Right ventricle myocardium inferior (tissue), 1 donor: ENCODE measurements around the gene MYH7B. TPM values are rescaled to one million over a fixed set of nuclear protein-coding genes. Genes with fewer than 3 reads are reported as not detected.
A peak's percentile ranks its signal among the peaks of the same experiment; 100 is the strongest.

ENCODE experiments used
- ATAC-seq: fragments of 200-7000 bp; cut with Tn5 transposase; one replicate; pipeline ENCODE4 v1.9.1; 2020; ENCODE audit warnings: mild to moderate bottlenecking, moderate library complexity
- DNase-seq: peaks from one replicate; pipeline ENCODE4 v3.0.0; 2021; ENCODE audit errors: missing footprints
- intact Hi-C: fragments of 100-400 bp; cut with DNase I; formaldehyde crosslinking; loops from one replicate; pipeline ENCODE4 v1.11.0; 2022
- total RNA-seq: library from RNA; stranded (reverse); fragmentation: NEBNext Ultra II Directional; extraction: Animal tissue kit (Norgen Biotek cat#: 25700); gene quantifications from one replicate; pipeline ENCODE4 v1.2.1, GENCODE V29; 2021
- donor health status: DM: no; HTN: yes; CAD: no; lungs with severe emphysema.

The MYH7B gene
- total RNA-seq, 1 donor from 2014 or later: 230 TPM

DNA sequence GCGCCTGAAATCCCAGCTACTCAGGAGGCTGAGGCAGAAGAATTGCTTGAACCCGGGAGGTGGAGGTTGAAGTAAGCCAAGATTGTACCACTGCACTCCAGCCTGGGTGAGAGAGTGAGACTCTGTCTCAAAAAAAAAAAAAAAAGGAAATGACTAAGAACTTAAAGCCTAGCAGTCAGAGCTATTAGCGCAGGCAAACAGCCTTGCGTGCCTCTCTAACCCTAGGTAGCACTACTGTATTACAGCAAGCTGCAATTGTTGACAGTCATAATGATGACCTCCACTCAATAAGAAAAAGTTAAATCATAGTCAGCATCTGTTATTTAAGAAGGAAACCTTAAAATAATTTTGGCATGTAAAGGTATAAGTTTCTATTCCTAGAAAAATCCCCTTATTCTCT lies 14.4 kb upstream of the MYH7B start:
- ATAC-seq: no peak
- intact Hi-C loops: loop anchor here (5.0 kb wide), 1 partner anchor 34 kb away; no protein-coding TSS in a partner anchor
- no peak for DNase-seq

DNA sequence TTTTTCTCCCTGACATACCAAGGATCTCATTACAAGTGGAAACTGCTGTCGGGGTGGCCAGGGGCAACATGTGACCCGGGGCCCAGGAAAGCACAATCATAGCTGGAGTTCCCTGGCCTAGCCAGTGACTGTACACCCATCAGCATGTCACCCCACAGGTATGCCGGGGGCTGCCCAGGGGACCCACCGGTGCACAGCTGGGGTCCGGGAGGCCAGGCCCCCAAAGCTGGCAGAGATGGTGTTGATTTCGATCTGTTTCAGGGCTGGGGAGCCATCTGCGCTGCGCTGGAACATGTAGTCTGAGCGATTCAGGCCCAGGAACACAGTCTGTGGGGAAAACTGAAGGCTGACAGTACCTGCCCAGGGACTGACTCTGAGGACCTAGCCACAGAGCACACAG lies 13.4 kb upstream of the MYH7B start:
- DNase-seq (no peak), ATAC-seq (no peak)
- intact Hi-C loops: loop anchor here (5.0 kb wide), 1 partner anchor 35 kb away; no protein-coding TSS in a partner anchor

DNA sequence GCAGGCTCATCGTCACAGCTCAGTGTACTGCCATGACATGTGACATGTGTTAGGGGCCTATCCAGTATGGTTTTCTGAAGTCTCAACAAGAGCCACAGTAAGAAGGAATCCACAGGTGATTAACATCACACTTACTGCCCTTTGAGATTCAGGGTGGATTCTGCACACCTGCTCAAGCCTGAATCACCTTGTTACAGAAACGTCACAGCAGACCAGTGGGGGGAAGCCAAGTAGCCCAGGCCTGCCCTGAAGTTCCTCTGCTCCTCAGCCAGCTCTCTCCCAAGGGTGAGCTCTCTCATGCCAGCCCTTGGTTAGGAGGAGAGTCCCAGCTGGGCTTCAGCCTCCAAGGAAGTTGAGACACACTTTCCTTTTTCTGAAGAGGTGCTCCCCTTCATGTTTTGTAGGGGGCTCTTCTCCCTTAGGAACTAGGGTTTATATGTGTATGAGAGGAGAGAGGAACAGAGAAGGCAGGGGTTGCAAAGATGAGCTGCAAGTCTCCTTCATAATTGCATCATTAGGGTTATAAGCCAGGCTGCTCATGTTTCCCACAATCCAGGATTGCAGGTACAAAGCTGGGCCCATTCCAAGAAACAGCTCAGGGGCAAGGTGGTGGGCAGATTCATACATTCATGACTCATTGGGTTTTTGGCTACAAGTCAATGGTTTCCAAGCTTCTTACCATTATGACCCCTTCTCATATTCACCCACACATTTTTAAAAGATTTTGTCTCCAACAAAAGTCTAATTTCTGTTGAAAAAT lies 11.7 kb upstream of the MYH7B start:
- no peak for ATAC-seq
- intact Hi-C loops: loop anchor here (5.0 kb wide), 1 partner anchor 37 kb away; no protein-coding TSS in a partner anchor
- no peak for DNase-seq

DNA sequence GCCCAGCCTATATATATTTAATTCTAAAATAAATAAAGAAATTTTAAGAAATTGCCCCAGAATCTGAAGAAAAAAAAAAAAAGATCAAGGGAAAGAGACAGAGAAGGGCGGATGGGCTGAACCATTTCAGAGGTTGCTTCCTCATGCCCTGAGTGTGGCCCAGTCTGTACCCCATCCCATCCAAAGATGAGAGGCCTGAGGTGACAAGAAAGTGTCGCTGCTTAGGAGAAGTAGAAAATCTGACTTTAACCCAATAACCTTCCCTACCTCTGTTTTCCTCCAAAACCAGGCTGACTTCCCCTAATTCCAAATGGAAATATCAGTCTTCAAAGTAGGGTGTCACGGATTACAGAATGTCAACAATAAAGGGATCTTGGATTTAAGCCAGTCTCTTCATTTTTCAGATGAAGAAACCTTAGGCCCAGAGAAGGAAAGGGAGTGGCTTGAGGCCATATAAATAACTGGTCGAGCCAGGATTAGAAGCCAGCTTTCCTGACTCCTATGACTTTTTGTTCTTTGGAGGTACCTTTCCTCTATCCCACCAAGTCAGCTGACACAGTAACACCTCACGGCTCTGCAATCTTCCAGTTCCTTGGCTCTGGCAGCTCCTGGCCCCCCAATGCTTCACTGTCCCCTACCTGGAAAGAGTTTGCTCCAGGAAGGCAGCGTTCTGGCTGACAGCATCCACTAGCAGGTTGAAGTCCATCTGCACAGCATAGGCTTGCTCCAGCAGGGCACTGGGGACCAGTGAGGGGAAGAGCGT lies 10.2 kb upstream of the MYH7B start:
- no peak for ATAC-seq
- intact Hi-C loops: no loop called here

DNA sequence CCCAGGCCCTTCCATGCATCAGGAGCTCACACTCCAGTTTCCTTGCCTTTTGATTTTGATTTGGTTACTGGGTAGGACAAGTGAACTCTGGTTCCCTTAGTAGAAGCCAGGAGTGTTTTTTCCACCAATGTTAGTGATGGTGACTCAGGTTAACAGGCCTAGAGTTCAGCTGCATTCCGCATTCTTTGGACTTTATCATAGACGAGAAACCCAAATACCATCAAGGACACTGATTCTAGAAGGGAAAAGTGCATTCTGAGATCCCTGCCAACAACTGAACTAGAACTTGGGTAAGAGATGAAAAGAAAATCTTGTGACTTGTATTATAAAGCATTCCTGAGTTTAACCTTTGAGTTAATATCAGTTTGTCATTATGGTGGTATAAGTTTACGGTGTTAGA lies 9.0 kb upstream of the MYH7B start:
- intact Hi-C loops: no loop called here
- ATAC-seq (no peak), DNase-seq (no peak)

More for the DNA sequence above, 10.2 kb upstream of the MYH7B start:
- no peak for DNase-seq

DNA sequence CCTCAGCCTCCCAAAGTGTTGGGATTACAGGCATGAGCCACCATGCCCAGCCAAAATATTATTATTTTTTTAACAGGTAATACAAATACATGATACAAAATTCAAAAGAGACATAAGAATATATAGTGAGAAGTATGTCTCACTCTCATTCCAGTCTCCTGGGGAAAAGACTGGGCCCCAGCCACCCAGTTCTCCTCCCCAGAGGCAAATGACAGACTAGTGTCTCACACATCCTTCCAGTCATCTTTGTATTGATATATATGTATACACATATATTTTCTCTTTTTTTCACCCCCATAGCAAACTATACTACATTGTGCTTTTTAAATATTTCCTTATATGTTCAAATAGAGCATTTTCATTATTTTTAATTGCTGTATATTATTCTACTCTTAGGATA lies 8.3 kb upstream of the MYH7B start:
- DNase-seq (no peak), ATAC-seq (no peak)
- intact Hi-C loops: no loop called here

DNA sequence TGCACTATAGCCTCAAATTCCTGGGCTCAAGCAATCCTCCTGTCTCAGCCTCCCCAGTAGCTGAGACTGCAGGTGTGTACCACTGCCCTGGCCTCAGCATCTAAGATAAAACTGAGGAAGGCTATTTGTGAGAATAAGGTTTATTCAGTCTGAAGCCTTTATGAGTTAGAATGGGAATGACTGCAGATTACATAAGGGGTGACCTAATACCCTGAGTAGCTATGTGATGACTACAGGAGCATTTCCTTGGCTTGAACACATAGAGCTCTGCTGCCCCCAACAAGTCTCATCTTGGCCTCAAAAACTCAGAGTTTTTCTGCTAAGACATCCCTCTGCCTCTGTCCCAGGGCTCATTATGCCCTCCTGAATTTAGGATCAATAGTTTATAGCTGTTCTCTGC lies 7.6 kb upstream of the MYH7B start:
- DNase-seq: no peak
- intact Hi-C loops: no loop called here
- no peak for ATAC-seq

DNA sequence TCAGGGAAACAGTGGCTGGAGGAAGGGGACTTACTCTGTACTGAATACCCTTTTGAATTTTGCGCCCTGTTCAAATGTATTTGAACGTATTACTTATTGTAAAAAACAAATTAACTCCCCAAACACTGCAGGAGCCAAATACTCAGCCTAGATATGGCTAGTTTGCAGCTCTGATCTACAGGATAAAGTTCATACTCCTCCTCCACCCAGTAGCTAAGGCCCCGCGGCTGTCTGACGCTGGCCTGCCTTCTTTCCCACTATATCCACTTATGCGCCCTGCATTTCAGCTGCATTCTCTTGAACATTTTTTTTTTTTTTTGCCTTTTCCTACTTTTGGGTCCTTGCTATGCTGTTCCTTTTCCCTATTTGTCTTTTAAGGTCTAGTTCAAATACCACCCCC lies 6.5 kb upstream of the MYH7B start:
- no peak for ATAC-seq
- DNase-seq: no peak
- intact Hi-C loops: no loop called here

DNA sequence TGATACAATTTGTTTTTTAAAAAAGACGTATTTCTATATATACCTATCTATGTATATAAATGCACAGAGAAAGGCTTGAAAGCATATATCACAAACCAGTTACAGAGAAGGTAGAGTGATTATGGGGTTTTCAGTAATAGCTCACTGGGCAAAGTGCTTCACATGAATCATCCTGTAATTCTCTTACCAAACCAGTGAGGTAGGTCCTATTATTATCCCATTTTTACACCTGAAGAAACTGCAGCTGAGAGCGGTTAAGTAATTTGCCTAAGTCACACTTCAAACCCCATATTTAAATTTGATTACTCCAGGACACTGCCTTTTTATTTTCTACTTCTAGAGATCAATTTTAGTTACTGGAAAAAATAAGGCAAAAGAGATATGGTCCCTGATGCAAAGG lies 4.4 kb upstream of the MYH7B start:
- intact Hi-C loops: loop anchor here (10.0 kb wide), 1 partner anchor 324 kb away; the partner anchor contains the start of gene MMP24OS
- ATAC-seq (no peak), DNase-seq (no peak)

DNA sequence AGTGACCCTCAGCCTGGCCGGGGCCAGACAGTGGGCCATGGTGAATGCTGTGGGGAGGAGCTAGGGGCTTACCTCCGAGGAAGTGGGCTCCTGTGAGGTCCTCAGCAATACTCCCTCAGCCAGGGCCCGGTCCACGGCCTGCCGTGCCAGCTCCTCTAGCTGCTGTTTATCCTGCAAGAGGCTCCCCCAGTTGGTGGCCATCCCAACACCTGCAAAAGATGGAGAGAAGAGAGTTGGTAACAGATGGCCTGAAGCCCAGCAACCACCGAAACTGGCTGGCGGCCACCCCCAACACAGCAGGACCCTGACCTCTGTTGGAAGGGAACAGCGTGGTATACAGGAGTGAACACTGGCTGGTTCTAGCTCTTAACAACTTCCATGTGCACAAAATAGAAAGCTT lies 4.0 kb upstream of the MYH7B start:
- intact Hi-C loops: loop anchor here (10.0 kb wide), 1 partner anchor 323 kb away; the partner anchor contains the start of gene MMP24OS
- ATAC-seq: no peak
- DNase-seq: peak; percentile 77

DNA sequence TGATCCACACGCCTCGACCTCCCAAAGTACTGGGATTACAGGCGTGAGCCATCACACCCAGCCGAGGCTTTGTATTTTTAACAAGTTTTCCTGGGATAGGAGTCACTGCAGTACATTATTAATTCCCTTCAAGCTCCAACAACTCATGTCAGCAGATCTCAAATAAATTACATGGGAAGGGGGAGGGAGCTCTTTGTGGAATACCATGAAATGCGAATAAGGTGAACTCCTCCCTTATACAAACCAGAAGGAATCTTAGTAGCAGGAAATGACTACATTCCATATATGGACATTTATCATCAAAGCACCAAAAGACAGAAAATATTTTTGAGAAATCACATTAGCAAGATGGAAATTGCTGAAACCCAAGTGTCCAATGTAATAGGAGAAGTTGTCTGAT lies 3.0 kb upstream of the MYH7B start:
- ATAC-seq (no peak), DNase-seq (no peak)
- intact Hi-C loops: loop anchor here (10.0 kb wide), 1 partner anchor 322 kb away; the partner anchor contains the start of gene MMP24OS

DNA sequence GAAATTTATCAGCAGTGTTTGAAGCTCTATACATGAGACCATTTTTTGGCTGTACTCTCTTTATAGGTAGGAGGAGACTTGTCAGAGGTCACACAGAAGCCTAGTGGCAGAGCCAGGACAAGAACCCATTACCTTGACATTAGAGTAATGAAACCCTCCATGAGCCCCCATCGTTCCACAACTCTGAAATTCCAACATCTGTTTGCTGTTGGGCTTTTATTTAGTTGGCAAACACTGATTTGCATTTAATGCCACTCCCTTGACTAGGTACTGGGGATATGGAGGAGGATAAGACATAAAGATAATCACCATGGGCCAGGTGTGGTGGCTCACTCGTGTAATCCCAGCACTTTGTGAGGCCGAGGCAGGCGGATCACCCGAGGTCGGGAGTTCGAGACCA lies 1.7 kb upstream of the MYH7B start:
- intact Hi-C loops: loop anchor here (10.0 kb wide), 1 partner anchor 321 kb away; the partner anchor contains the start of gene MMP24OS
- DNase-seq (no peak), ATAC-seq (no peak)

DNA sequence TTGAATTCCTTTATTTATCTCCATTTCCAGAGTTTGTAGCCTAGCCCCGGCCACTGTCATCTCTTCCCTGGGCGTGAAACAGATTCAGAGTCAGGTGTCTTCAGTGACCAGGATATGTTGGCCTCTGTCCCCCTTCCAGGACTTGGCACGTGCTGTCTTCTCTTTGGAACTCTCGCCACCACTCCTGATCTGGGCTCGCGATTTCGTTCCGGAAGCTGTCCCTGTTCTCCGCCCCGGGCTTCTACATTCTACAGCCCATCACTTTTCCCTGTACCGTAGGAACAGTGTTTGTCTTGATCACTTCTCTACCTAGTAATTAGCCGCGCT lies 801 bp upstream of the MYH7B start:
- ATAC-seq: no peak
- DNase-seq: no peak
- intact Hi-C loops: loop anchor here (1.0 to 10.0 kb wide), 2 partner anchors 79 to 320 kb away; partner anchors contain the start of genes ACSS2 and MMP24OS

DNA sequence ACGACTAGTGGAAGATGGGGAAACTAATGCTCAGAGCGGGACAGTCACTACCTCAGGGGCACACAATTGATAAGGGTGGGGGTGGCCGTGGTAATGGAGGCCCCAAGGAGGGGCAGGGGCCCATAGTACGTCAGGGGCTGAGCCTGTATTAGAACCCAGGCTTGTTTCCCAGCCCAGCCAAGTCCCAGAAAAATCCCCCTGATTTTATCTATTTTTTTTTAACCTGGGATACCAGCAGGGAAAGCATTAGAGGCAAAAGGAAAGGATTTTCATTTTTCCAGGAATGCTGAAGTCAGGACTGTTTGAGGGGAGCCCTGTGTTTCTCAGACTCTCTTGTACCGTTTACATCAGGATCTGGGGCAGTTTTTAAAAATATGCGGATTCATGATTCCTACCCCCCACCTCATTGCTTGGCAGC lies 382 bp downstream of the MYH7B start:
- ATAC-seq: no peak
- no peak for DNase-seq
- intact Hi-C loops: loop anchor here (10.0 kb wide), 1 partner anchor 319 kb away; the partner anchor contains the start of gene MMP24OS

DNA sequence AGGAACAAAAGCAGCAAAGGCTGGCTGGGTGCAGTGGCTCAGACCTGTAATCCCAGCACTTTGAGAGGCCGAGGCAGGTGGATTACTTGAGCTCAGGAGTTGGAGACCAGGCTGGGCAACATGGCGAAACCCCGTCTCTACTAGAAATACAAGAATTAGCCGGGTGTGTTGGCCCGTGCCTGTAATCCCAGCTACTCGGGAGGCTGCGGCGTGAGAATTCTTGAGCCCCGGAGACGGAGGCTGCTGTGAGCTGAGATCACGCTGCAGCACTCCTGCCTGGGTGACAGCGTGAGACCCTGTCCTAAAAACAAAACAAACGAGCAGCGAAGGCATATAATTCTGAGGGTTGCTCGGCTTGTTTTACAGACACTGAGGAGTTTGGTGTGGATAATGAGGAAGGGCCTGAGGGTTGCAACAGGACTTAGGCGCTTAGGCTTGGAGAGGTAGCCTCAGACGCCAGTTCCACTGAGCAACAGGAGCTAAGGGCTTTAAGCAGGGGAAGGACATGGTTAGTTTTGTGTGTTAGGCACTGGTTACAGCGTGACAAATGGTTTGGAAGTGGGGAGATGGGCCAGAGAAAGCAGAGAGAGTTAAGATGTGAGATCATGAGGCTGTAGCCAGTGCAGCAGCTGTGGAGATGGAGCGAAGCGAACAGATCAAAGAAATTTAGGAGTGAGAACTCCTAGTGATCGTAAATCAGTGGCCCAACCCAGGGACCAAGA lies 1.2 kb downstream of the MYH7B start:
- ATAC-seq (no peak), DNase-seq (no peak)
- intact Hi-C loops: loop anchor here (10.0 kb wide), 1 partner anchor 318 kb away; the partner anchor contains the start of gene MMP24OS

DNA sequence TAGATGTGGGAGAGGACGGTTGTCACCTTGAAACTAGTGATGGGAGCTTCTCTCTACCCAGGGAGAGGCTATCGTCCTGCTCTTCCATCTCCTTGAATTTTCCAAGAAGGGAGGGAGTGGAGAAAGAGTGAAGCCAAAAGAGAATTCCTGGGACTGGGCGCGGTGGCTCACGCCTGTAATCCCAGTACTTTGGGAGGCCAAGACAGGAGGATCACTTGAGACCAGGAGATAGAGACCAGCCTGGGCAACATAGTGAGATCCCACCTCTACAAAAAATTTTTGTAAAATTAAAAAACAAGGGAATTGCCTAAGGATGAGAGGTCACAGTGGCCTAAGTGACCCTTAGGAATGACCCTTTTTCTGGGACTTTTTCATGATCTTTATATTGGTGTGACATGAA lies 8.8 kb downstream of the MYH7B start:
- DNase-seq (no peak), ATAC-seq (no peak)
- intact Hi-C loops: no loop called here

DNA sequence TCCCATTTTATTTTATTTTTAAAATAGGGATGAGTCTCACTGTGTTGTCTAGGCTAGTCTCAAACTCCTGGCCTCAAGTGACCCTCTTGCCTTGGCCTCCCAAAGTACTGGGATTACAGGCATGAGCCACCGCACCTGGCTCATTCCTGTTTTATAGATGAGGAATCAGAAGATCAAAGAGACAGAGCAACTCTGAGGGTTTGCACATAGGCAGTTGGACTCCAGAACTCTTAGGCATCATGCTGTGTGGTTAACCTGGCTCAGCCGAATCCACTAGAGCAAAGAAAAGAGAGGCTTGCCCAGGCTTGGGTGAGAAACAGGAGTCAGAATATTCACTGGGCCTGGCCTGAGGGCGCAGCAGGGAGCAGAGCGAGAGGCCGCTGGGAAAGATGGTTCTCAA lies 9.4 kb downstream of the MYH7B start:
- intact Hi-C loops: no loop called here
- DNase-seq: no peak
- ATAC-seq: no peak

DNA sequence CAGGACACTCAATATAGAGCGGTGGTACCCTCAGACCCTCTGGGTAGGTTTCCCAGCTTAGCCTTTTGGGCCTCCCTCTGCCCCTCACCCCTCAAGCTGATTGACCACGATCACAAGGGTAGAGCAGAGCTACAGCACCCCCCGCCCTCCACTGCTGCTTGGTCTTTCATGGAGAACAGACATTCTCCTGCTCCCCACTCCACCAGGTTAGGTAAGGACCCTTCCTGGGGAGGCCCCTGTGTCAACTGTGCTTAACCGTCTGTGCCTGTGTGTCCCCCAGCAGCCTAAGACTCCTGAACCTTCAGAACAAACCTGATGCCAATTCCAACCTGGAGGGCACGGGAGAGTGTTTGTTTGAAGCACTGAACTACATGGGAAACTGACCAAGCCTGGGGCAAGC lies 11.8 kb downstream of the MYH7B start:
- intact Hi-C loops: no loop called here
- DNase-seq (no peak), ATAC-seq (no peak)
